Measurements from ENCODE around the gene GABRG3.

The GABRG3 gene

DNA sequence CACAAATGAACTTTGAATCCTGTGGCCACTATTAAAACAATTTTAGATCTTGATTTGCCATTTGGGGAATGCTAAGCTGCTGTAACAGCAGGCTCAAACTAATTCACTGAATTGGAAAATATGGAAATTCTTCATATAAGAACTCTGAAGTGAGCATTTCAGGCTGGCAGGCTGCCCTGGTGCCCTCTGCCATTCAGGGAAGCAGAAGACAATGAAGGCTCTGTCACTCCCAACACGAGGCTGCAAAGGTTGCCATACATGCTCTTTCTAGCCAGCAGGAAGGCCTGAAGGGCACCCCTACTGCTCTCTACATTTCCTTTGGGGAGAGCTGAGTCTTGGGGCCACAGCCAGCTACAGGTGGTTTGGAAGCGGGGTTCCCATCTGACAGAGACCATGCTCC, 88.0 kb downstream of the GABRG3 start:
- no peak overlapping the region for H3K4me3 ChIP-seq
- no peak overlapping the region for H3K27ac ChIP-seq

DNA sequence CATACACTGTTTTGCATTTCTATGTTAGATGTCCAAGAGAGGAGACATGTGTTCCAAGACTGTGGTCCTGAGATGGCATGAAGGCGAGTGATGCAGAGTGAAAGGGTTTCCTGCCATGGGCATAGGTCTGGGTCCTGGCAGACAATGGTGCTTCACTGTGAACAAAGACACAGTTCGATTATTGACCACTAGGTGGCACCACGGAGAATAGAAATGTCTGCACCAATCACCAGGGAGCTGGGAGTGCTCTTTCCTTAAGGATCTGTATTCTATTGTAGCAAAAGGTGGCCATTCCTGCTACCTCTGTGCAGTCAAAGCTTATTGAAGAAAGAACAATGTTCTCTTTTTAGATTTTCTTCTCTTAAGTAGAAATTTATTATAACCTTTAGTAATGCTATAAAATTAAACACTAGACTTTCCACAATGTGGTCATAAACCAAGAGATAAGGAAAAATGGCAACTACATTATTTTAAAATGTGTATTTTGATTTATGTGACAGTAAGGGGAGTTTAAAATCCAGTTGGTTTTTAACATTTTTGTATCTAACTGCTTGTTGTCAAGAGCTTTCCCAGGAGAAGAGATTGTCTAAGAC, 88.7 kb downstream of the GABRG3 start:
- H3K4me3 ChIP-seq = no peak overlapping the region
- no peak overlapping the region for H3K27ac ChIP-seq

DNA sequence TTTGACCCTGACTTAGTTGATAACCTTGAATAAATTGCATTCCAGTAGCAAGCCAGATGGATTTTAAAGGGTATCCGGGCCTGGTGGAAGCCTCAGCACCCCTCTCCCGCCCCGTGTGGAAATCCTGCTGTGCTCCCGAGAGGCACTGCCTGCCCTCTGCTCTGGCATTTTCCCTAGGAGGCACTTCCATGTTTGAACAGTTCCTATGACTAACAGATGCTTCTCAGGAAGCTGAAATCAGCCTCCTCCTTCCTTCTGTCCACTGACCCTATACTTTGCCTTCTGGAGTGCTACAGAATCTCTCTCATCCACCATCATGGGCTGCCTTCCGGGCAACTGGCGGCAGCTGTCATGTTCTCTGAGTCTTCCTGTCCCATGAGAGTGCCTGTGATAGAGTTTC, 90.8 kb downstream of the GABRG3 start:
- Histone ChIP-seq H3K27ac (no peak overlapping the region), H3K4me3 (no peak overlapping the region)

DNA sequence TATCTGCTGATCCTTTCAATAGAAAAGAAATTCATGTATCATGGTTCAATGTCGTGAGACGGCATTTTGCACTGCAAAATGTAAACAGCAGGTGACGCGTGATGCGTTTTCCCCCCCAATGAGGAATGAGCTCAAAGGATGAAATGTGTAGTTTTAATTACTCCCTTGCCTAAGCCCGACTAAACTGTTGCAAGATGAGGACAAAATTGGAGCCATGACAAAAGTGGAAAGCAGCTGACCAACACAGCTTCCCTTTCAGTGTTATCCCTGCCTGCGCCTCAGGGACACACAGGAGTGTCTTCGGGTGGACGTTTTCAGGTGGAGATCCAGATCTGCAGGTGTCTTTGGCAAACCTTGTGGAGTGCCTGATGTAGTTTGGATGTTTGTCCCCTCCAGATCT, 92.0 kb downstream of the GABRG3 start:
- H3K4me3 ChIP-seq = no peak overlapping the region
- H3K27ac ChIP-seq = no peak overlapping the region

DNA sequence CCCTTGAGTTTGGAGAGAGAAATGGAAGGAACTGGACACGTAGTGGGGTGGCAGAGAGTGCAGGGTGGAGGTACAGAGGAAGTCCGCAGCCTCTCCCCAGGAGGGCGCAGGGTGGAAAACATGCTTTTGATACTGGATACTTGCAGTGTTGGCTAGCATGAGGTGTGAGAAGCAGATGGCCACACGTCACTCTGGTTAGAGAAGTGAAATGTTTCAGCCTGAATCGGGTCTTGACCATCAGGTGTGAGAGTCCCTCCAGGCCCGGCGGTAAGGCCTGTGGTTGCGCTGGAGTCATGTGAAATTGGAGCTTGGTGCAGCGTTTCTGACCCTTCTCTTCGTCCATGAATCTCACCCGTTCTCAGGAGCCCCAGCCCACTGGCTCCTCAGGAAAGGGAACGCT, 93.1 kb downstream of the GABRG3 start:
- Histone ChIP-seq H3K27ac (no peak overlapping the region), H3K4me3 (no peak overlapping the region)

DNA sequence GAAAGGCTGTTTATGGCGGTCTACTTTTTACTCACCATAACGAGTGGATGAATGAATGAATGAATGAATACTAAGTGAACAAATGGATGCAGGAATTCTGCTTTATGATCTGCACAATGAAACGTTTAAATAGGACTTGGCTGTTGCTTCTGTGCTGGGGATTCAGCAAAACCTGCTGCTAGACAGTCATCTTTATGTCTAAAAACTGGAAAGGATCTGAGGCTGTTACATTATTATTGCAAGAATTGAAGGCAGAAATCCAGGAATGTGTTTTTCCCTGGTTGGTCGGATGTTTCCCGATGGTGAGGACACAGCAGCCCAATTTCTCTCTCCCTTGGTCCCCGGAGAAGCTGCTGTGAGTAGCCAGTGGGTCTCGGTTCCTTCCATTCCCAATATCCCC, 94.2 kb downstream of the GABRG3 start:
- H3K4me3 ChIP-seq = no peak overlapping the region
- H3K27ac ChIP-seq = no peak overlapping the region

DNA sequence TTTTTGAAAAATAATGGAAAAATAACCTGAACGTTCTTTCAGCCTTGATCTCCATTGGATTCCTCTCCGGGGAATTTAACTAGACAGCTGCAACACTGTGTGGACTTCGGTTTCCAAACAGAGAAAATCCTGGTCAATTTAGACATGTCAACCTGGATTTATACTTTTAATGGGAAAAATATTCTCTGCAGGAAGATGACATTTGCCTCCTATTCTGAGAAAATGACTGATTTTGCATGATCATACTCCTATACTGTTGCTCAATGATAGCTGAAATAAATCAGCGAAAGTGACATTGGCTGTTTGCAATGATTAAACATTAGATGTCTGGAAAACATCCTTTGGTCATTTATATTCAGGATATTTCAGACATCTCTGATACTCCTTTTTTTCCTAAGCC, 94.8 kb downstream of the GABRG3 start:
- no peak overlapping the region for H3K4me3 ChIP-seq
- H3K27ac ChIP-seq = no peak overlapping the region

DNA sequence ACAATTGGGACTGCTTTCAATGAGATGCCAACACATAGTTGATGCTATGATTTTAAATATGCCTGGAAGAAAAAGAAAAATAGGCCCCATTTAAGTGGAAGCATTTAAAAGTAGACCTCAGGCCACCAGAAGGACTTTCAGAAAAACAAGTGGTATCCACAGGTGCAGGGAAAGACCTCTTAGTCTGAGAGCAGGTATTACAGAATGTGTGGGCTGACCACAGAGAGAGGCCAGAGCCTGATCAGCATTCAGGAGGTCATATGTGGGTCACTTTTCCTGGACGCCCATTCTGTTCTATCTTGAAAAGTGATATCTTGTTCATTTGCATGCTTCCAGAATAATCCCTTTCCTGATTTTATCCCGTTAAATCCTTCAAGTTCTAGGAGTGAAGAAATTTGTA, 95.5 kb downstream of the GABRG3 start:
- H3K27ac ChIP-seq = no peak overlapping the region
- H3K4me3 ChIP-seq = no peak overlapping the region

DNA sequence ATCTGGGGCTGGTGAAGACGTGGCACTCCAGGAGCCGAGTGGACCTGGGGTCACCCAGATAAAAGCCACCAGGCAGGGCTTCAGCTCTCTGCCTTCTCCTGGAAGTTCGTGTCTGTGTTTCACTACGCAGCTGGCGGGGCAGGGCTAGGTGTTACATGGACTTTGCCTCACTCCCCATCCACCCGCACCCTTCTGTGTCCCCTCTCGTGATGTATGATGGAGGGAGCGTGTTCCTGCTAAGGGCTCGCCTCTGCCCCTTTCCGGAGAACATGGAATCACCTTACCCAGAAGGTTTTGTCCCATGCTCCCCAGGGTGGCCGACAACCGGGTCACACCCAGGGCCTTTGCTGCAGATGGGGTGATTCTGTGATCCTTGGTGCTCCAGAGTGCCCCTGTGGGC, 96.2 kb downstream of the GABRG3 start:
- Histone ChIP-seq H3K27ac (no peak overlapping the region), H3K4me3 (no peak overlapping the region)

DNA sequence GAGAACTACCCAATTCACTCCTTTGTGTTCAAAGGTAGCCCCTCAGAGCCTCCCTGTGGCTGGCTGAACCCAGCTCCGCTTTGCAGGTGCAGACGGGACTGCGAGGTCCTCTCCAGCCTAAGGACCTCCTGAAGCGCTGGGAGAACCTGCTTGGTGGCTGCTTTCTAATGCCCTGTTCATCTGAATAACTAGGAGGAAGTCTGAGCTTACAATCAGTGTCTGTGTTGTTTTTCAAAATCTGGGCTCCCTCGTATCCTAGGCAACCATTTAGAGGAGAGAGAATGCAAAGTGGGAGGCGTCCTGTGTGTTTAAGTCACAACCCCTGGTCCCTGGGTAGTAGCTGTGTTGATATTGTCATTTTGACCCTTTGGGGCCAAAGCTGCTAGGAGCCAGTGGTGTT, 99.9 kb downstream of the GABRG3 start:
- Histone ChIP-seq H3K4me3 (no peak overlapping the region), H3K27ac (no peak overlapping the region)

DNA sequence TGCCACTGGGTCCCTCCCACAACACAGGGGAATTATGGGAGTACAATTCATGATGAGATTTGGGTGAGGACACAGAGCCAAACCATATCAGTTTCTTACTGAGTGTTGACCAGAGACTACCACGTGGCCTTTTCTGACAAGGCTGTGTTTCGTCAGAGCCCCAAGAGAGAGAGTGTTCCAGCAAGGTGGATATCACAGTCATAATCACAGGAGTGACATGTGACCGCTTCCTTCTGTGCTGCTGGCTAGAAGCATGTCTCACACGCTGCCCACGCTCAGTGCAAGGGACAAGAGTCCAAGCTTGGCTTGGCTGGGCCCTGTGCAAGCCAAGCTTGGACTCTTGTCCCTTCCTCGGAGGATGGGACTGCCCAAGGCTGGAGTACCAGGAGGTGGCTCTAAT, 103.2 kb downstream of the GABRG3 start:
- Histone ChIP-seq H3K4me3 (no peak overlapping the region), H3K27ac (no peak overlapping the region)

DNA sequence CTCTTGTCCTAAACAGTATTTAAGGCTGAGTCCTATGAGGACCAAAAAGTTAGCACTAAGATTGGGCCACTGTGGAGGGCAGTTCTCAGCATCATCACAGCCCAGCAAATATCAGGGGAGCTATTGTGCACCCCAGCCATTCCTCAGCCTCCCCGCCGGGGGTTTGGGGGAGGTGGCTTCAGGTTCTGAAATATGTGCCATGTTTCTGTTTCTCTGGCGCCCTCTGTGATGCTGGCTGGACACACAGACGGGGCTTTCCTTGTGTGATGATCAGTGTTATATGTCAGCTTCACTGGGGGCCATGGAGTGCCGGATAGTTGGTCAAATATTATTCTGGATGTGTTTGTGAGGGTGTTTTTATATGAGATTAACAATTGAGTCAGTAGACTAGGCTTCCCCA, 106.8 kb downstream of the GABRG3 start:
- H3K27ac ChIP-seq = no peak overlapping the region
- H3K4me3 ChIP-seq = no peak overlapping the region

DNA sequence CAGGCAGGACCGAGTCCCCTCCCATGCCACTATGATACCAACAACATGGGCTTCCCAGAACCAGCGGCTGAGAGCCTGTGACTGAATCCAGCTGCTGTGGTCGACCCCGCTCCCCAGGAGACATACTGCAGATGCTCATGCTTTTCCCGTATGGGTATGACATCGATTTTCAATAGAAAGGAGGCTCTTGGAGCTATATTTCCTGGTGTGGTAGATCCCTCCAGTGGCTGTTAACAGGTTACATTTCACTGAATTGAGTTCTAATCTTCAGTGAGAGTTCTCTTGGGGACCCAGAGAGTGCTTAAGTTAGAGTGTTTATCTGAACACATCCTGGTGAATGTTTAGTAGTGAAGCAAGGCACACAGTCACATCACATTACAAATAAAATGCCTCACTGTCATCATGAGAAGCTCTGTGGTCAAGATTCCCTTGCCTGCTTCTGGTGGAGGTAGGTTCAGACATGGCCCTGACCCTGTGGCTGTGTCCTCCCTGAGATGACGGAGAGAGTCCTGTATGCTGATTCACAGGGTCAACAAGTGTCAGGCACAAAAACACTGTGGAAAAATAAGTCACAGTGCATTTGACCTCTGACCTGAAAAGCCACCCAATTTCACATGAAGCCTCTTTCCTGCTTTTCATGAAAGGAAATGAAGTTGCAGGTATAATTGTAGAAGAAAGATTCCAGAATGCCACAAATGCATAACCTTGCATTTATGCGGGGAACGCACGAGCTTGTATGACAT, 110.9 kb downstream of the GABRG3 start:
- H3K27ac ChIP-seq = no peak overlapping the region

DNA sequence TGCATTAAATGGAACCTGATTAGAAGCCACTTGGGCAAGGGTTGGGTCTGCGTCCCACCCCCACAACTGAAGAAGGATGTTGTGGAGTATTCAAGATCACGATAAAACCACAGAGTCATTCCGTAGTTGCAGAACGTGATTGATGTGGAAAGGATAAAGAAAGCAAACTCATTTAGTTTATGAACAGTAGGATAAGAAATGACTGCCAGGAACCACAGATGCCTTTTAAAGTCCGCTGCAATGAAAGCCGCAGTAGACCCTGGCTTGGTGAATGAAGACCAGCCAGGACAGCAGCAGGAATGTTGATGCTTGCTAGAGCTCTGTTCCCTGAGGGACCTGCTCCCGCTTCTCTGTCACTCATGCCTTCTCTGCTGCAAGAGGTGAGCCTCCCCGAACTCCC, 111.5 kb downstream of the GABRG3 start:
- H3K27ac ChIP-seq = no peak overlapping the region
- H3K4me3 ChIP-seq = no peak overlapping the region

More for the DNA sequence above, 110.9 kb downstream of the GABRG3 start:
- H3K4me3 ChIP-seq = no peak overlapping the region

DNA sequence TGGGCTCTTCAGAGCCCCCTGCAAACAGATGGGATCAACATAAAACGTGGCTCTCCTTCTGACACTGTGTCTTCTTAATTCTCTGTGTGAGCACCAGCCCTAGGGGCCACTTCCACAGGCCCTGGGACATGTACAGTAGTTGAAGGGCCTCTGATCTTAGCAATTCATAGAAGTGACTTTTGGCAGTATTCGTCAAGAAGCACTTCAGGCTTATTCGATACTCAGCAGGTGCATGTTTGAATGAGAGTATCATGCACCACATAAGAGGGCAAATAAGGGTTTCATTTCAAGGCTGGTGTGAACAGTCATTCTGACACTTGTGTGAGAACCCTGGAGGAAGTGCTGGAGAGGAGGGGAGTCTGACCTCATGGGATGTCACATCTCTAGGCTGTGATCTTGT, 113.9 kb downstream of the GABRG3 start:
- H3K27ac ChIP-seq = no peak overlapping the region
- no peak overlapping the region for H3K4me3 ChIP-seq

DNA sequence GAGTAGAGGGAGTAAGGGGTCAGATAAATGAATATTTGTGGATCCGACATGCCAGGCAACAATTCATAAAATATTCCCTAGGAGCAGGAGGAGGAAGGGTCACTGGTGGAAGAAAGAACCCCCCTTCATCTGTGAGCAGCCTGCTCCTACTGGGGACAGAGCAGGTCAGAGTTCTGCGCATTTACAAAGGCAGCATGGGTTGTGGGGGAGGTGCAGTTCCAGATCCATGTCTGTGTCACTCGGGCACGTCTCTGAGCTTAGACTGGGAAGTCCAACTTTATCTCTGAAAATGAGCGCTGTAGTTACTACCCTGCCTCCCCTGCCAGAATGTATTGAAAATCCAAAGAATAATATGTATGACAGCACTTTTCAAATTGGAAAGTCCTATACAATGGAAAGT, 115.2 kb downstream of the GABRG3 start:
- H3K27ac ChIP-seq = no peak overlapping the region
- no peak overlapping the region for H3K4me3 ChIP-seq

DNA sequence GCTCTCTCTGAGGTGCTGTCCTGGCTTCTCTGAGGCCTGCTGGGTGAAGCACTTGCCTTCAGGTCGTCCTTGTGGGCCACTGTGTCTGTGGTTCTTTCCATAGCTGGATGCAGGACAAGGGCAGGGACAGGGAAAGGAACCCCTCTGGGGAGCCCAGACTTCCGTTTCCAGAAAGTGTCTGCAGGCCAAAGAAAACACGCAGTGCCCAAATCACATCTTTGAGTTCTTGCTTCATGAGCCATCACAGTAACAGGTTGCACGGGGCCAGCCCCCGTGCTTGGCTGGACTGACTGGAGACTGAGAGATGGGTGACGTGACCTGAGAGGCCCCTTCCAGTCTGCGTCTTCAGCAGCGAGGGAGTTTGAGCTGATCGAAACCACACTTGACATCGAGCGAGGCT, 115.8 kb downstream of the GABRG3 start:
- no peak overlapping the region for H3K4me3 ChIP-seq
- no peak overlapping the region for H3K27ac ChIP-seq

DNA sequence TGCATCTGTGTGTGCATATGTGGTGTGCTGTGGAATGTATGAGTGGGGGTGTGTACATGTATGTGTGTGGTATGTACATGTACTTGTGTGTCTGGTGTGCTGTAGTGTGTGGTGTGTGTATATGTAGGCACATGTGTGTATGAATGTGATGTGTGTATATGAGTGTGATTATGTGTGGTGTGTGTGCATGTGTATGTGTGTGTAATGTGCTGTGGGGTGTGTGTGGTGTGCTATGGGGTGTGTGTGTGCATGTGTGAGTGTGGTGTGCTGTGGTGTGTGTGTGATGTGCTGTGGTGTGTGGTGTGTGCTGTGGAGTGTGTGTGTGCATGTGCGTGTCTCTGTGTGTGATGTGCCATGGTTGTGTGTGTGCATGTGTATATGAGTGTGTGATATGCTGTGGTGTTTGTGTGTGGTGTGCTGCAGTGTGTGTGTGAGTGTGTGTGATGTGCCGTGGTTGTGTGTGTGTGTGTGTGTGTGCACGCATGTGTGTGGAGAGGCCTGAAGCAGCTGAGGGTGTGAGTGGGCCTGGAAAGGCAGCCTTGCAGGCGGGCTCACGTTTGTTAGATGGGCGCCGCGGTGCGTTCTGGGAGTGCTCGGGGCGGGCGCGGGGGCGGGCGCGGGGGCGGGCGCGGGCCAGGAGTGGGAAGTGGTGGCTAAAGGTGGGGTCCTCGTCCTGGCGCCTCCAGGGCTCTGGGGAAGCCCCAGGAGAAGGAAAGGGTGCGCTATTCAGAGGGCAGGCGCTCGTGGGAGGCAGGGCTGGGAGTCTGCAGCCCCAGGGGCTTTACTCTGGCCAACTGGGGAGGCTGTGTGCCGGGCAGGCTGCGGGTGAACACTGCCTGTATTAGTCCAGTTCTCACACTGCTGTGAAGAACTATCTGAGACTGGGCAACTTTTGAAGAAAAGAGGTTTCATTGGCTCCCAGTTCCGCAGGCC, 116.9 kb downstream of the GABRG3 start:
- Histone ChIP-seq H3K4me3 (no peak overlapping the region), H3K27ac (no peak overlapping the region)

DNA sequence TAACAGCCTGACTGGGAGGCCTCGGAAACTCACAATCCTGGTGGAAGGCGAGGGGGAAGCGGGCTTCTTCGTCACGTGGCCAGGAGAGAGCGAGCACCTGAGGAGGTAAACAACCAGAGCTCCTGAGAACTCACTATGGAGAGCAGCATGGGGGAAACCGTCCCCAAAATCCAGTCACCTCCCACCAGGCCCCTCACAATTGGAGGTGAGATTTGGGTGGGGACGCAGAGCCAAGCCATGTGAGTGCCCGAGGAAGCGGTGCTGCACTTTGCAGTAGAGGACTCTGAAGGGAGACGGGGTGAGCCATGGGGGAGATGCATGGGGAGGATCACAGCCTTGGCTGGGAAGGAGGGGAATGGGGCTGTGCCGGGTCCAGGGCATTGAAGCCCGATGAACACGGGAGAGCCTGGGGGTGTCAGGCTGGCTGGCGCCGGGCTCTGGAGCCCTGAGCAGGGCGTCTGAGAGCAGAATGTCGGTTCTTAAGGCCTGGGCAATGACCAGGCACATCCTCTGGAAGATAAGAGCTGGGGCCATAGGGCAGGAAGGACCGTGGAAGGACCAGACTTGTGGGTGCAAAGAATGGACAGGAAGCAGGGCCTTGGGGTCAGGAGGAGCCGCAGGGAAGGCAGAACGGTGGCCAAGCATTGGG, 117.7 kb downstream of the GABRG3 start:
- Histone ChIP-seq H3K4me3 (no peak overlapping the region), H3K27ac (no peak overlapping the region)

DNA sequence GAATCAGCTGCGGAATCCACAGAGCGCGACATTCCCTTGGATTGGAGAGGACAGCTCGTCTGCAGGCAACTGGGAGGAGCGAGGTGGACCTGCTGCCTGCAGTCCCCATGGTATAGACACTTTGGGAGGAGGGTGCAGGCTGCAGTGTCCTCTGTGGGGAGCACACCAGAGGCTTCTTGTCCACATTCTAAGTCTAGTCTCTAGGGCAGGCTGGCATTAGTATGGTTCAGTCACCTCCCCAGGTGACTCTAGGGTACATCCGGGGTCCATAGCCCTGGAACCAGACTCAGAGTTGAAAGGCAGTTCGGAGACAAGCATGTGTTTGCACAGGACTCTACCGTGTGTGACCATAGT, 118.2 kb downstream of the GABRG3 start:
- no peak overlapping the region for H3K27ac ChIP-seq

DNA sequence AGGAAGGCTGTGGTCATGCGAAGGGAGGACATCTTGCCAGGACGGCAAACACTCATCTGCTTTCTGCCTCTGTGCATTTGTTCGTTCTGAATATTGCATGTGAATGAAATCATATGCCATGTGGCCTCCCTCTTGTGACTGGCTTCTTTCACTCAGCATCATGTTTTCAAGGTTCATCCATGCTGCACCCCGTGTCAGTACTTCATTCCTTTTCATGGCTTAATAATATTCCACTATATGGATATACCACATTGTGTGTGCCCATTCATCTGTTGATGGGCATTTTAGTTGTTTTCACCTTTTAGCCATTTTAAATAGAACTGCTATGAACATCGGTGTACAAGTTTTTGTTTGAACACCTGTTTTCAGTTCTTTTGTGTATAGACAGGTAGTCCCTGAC, 118.7 kb downstream of the GABRG3 start:
- no peak overlapping the region for H3K4me3 ChIP-seq
- no peak overlapping the region for H3K27ac ChIP-seq

More for the DNA sequence above, 118.2 kb downstream of the GABRG3 start:
- H3K4me3 ChIP-seq = no peak overlapping the region

All from skin epidermis (tissue), 12 donors.